ENCODE results near the gene U2SURP. TPM values are rescaled to one million over a fixed set of nuclear protein-coding genes. Genes with fewer than 3 reads are reported as not detected.

The U2SURP gene
- total and polyA plus RNA-seq, 2 donors (not counting 1 experiment from before 2014, with no cell fraction given), result 15.1 to 138 TPM

- CTCF ChIA-PET, result interaction anchor here (1.7 kb wide), 1 partner anchor 34 kb away, joined by 6 read pairs; no protein-coding TSS in a partner anchor
- POLR2A ChIA-PET, result no interaction called here
- Mint-ChIP-seq H3K27ac (peak overlapping the region; percentile 69), H3K4me3 (no peak overlapping the region), H3K27me3 (no peaks in the 10 kb centered on the region), H3K9me3 (ENCODE audit: insufficient read depth) (no peaks in the 10 kb centered on the region), H3K4me1 (peaks cover 24% of the 10 kb centered on the region)
- Histone ChIP-seq H3K4me3 (ENCODE audit: control extremely low read depth in 1 of 5, extremely low read depth in 1 of 5, insufficient read depth in 1 of 5, low read depth in 2 of 5, low read length in 4 of 5) (no peak overlapping the region), H3K4me1 (ENCODE audit: control insufficient read depth in 2 of 2, insufficient read depth in 2 of 2, low read length in 2 of 2) (peaks cover 4 to 22% of the 10 kb centered on the region in 2 donors), H3K79me2 (ENCODE audit: control insufficient read depth, insufficient read depth, low read length) (no peaks in the 10 kb centered on the region), H2AFZ (ENCODE audit: insufficient read depth, low read depth, low read length, poor library complexity, severe bottlenecking) (peak overlapping the region; percentile 28), H3K27ac (ENCODE audit: low read length in 2 of 2) (no peak overlapping the region), H3K4me2 (replicated peaks; ENCODE audit: low read depth, low read length, poor library complexity, severe bottlenecking) (no peak overlapping the region), H3K36me3 (replicated peaks in 1 of 2; ENCODE audit: control extremely low read depth in 1 of 2, control insufficient read depth in 1 of 2, extremely low read depth in 1 of 2, insufficient read depth in 2 of 2, low read length in 1 of 2) (no peaks in the 10 kb centered on the region), H3K27me3 (replicated peaks in 1 of 4; ENCODE audit: control extremely low read depth in 1 of 4, control insufficient read depth in 3 of 4, insufficient read depth in 4 of 4, low read length in 3 of 4) (peaks cover 0 to 4% (median 0%) of the 10 kb centered on the region in 4 experiments), H3K9me3 (ENCODE audit: control extremely low read depth in 1 of 3, control insufficient read depth in 2 of 3, insufficient read depth in 1 of 3, low read length in 2 of 3) (peaks cover 0 to 3% (median 0%) of the 10 kb centered on the region in 3 donors), H4K20me1 (ENCODE audit: control insufficient read depth, insufficient read depth, low read length, poor library complexity, severe bottlenecking) (no peaks in the 10 kb centered on the region), H3K9ac (ENCODE audit: low read length) (no peak overlapping the region)
- intact Hi-C loops (cut with micrococcal nuclease), result loop anchor here (5.0 kb wide), 1 partner anchor 32 kb away; the partner anchor contains the start of gene CHST2
- DNase-seq (peak; percentile 17), ATAC-seq (ENCODE audit: low read depth) (peak; percentile 47)
- TF ChIP-seq EZH2 (IDR thresholded peaks at IDR 0.05; ENCODE audit: borderline replicate concordance, insufficient read depth, low read depth, low read length, poor library complexity, severe bottlenecking) (no peak), CTCF (IDR thresholded peaks at IDR 0.05) (no peak)
- 79% methylated on average over 13 of the region's 17 CpGs for WGBS (ENCODE audit: insufficient coverage)
These were observed 83.7 kb downstream of the U2SURP start for GRCh38 chr3:143084856-143085731.

GRCh38 chr3:143088835-143089234, 87.5 kb downstream of the U2SURP start:
- no peak for DNase-seq
- H3K4me3 Mint-ChIP-seq, result no peak overlapping the region
- H2AFZ ChIP-seq (ENCODE audit: insufficient read depth, low read depth, low read length, poor library complexity, severe bottlenecking), result no peak overlapping the region
- peaks cover 0 to 4% (median 0%) of the 10 kb centered on the region in 4 experiments for H3K27me3 ChIP-seq (replicated peaks in 1 of 4; ENCODE audit: control extremely low read depth in 1 of 4, control insufficient read depth in 3 of 4, insufficient read depth in 4 of 4, low read length in 3 of 4)
- ChIA-PET CTCF (interaction anchor here (0.6 kb wide), 1 partner anchor 57 kb away, joined by 4 read pairs; no protein-coding TSS in a partner anchor), POLR2A (no interaction called here)
- peaks cover 4 to 7% of the 10 kb centered on the region in 2 donors for H3K4me1 ChIP-seq (ENCODE audit: control insufficient read depth in 2 of 2, insufficient read depth in 2 of 2, low read length in 2 of 2)
- H3K27ac ChIP-seq (ENCODE audit: low read length in 2 of 2), result no peak overlapping the region
- H3K9ac ChIP-seq (ENCODE audit: low read length), result no peak overlapping the region
- no CpG with 5 or more reads among the region's 1 CpG for WGBS (ENCODE audit: insufficient coverage)
- H3K4me2 ChIP-seq (replicated peaks; ENCODE audit: low read depth, low read length, poor library complexity, severe bottlenecking), result no peak overlapping the region
- TF ChIP-seq CTCF (IDR thresholded peaks at IDR 0.05) (no peak), EZH2 (IDR thresholded peaks at IDR 0.05; ENCODE audit: borderline replicate concordance, insufficient read depth, low read depth, low read length, poor library complexity, severe bottlenecking) (no peak)
- H3K9me3 Mint-ChIP-seq (ENCODE audit: insufficient read depth), result no peaks in the 10 kb centered on the region
- no peak overlapping the region for H3K4me3 ChIP-seq (ENCODE audit: control extremely low read depth in 1 of 5, extremely low read depth in 1 of 5, insufficient read depth in 1 of 5, low read depth in 2 of 5, low read length in 4 of 5)
- H3K36me3 ChIP-seq (replicated peaks in 1 of 2; ENCODE audit: control extremely low read depth in 1 of 2, control insufficient read depth in 1 of 2, extremely low read depth in 1 of 2, insufficient read depth in 2 of 2, low read length in 1 of 2), result no peaks in the 10 kb centered on the region
- H3K27me3 Mint-ChIP-seq, result no peaks in the 10 kb centered on the region
- no peaks in the 10 kb centered on the region for H3K9me3 ChIP-seq (ENCODE audit: control extremely low read depth in 1 of 3, control insufficient read depth in 2 of 3, insufficient read depth in 1 of 3, low read length in 2 of 3)
- H4K20me1 ChIP-seq (ENCODE audit: control insufficient read depth, insufficient read depth, low read length, poor library complexity, severe bottlenecking), result no peaks in the 10 kb centered on the region
- H3K4me1 Mint-ChIP-seq, result peaks cover 8% of the 10 kb centered on the region
- no peak overlapping the region for H3K27ac Mint-ChIP-seq
- no peaks in the 10 kb centered on the region for H3K79me2 ChIP-seq (ENCODE audit: control insufficient read depth, insufficient read depth, low read length)
- intact Hi-C loops (cut with micrococcal nuclease), result no loop called here
- no peak for ATAC-seq (ENCODE audit: low read depth)
